IPS-11a (cell line): ENCODE data around the gene DAND5.
"Not testable (repeated sequence)": the region's sequence is repeated elsewhere in the genome, so short reads cannot be mapped to it uniquely, and the experiment has no call there.

Experiments
- H3K4me3 ChIP-seq: one replicate; pipeline ENCODE4 v1.5.1; 2013; ENCODE audit warnings: low read depth, low read length, control low read depth

DAND5 gene

DNA sequence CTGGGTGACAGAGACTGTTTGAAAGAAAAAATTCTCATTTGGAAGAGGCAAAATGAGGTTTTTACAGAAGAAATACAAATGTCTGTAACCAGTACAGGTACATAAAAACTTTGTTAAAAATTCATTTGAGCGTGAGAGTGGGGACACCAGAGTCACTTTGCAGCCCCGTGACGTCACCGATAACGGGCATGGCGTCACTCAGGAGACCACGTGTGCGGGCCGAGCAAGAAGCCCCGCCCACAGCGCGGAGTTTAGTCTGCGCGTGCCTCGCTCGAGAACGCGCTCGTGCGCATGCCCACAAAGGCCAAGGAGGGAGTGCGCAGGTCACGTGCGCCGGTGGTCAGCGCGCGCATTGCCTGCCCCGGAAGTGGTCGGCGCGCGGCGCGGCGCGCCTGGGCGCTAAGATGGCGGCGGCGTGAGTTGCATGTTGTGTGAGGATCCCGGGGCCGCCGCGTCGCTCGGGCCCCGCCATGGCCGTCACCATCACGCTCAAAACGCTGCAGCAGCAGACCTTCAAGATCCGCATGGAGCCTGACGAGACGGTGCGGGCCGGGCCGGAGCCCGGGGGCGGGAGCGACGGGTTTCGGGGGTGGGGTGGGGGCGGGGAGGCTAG is 23.8 kb upstream of the DAND5 start, which contains the start of gene RAD23A:
Gene RAD23A (plus strand): TSS at position 384 of the 613 bp plus-strand sequence. CDS start 87 bp downstream, at position 471.
- H3K4me3 ChIP-seq, result peak within 1 kb of the TSS; percentile 80

DNA sequence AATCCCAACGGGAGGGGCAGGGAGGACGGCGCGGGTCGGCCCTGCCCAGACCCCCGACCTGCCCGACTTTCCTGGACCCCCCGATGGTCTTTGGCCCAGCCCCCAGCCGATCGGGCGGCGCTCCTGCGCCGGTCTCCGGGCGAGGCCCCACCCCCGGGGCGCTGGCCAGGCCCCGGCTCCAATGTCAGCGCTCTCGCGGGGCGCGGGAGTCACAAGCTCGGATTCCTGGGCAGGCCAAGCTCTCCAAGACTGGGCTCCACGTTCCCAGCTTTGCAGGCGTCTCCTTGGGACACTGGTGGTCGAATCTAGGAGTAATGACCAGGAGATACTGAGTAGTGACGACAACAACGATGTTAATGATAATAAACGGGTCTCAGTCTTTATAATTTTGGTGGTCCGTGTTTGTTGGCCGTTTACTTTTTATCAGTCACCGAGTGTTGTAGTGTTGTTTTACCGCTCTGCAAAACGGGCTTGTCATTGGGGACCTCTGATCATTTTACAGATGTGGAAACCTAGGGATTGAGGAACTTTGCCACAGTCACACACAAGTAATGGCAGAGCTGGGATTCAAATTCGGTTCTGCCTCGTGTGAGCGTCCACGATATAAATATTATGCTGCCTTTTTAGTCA is 23.2 kb upstream of the DAND5 start:
- peak overlapping the region; percentile 80 for H3K4me3 ChIP-seq

DNA sequence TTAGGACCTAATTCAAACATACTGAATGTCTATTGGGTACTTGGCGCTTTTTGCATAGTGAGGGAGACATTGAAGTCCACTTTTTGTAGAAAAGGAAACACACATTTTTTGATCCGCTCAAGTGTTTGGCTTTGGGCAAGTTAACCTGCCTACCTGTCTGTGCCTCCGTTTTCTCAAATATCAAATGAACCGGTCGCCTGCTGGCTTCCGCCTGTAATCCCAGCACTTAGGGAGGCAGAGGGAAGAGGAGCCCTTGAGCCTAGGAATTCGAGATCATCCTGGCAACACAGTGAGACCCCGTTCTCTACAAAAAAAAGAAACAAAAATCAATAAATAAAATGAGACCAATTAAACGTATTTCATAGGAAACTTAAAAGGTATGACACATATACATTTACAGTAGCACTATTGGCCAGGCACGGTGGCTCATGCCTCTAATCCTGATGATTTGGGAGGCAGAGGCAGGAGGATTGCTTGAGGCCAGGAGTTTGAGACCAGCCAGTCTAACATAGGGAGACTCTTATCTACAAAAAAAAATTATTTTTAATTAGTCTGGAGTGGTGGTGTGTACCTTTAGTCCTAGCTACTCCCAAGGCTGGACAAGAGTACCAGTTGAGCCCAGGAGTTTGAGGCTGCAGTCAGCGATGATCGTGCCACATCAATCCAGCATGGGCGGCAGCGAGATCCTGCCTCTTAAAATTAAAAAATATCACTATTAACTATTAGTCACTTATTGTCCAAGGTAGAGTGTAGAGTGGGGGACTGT is 22.5 kb upstream of the DAND5 start:
- peak overlapping the region; percentile 80 for H3K4me3 ChIP-seq

DNA sequence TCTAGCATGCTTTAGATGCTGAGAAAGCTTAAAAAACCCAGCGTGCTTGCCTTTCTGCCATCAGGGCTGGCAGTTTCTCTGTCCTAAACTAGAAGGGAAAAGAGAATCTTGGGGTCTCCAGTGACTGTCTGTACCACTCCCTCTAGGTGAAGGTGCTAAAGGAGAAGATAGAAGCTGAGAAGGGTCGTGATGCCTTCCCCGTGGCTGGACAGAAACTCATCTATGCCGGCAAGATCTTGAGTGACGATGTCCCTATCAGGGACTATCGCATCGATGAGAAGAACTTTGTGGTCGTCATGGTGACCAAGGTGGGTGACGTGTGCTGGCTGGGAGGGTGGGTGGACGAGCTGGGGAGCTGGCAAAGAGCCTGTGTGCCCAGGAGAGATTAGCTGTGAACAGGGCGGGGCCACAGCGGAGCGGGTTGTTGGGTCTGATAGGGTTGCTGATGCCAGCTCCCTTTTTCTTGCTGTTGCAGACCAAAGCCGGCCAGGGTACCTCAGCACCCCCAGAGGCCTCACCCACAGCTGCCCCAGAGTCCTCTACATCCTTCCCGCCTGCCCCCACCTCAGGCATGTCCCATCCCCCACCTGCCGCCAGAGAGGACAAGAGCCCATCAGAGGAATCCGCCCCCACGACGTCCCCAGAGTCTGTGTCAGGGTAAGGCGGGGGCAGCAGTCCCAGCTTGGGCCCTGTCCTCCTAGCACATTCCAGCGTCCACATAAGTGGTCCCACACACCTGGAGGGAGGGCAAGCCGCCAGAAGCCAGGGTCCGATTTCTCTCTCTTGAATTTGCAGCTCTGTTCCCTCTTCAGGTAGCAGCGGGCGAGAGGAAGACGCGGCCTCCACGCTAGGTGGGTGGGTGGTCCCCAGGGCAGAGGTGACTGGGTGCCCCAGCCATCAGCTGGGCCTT is 21.4 kb upstream of the DAND5 start:
- no peak overlapping the region for H3K4me3 ChIP-seq

DNA sequence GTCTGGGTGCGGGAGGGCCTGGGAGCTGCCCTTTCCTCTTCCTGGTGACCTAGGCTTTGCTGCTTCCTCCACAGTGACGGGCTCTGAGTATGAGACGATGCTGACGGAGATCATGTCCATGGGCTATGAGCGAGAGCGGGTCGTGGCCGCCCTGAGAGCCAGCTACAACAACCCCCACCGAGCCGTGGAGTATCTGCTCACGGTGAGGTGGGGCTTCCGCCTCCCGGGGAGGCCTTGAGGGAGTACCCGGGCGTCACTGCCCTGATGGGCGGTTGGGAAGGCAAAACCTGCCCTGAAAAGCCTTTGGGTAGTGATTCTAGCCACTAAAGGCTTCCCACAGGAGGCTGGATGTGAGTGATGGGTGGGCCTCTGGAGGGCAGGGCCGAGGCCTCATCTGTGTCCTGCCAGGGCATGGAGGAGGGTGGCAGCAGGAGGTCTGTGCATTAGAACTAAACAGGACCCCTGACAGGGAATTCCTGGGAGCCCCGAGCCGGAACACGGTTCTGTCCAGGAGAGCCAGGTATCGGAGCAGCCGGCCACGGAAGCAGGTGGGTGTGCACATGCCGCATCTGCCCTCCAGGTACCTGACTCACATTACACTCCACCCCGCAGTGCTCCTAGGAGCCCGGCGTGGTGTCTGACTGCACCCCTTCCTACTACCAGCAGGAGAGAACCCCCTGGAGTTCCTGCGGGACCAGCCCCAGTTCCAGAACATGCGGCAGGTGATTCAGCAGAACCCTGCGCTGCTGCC is 20.6 kb upstream of the DAND5 start:
- no peak overlapping the region for H3K4me3 ChIP-seq

DNA sequence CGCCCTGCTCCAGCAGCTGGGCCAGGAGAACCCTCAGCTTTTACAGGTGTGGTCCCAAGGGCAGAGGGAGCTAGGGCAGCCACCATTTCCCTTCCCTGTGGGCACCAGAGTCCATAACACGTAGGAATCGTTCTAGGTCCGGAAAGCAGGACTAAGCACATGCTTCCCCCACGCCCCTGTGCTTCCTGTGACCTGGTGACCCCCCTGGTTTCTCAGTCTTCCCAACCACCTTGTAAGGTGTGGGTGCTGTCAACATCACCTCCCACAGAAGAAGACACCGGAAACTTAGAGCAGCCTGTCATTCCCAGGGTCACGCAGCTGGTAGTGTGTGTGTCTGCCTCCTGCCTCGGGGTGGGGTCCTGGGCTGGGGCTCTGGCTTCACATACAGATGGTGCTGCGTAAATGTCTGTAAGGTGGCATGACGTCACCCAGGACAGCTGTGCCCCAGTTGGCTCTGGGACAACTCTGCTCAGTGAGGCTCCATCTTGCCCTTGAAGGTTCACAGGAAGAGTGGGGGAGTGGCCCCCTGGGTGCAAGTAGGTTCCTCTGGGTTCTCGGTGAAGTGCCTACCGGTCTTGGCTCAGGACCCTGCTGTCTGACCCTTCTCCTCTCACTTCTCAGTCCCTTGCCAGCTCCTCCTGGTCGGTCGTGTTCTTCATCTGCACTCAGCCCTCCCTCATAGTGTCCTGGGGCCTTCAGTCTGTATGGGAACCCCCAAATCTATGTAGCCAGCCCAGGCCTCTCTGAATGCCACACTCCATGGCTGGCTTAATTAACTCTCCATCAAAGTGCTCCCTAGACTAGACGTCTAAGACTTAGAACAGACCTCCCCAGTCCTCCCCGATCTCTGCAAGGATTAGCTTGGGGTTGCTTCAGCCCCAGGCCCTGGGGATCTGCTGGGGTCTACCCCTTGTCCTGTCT is 19.8 kb upstream of the DAND5 start:
- no peak overlapping the region for H3K4me3 ChIP-seq

DNA sequence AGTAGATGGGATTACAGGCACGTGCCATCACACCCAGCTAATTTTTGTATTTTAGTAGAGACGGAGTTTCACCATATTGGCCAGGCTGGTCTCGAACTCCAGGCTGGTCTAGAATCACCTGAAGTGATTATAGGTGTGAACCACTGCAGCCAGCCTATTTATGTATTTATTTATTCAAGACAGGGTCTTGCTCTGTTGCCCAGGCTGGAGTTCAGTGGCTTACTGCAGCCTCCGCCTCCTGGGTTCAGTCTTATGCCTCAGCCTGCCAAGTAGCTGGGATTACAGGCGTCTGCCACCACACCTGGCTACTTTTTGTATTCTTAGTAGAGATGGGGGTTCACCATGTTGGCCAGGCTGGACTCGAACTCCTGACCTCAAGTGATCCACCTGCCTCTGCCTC is 17.3 kb upstream of the DAND5 start:
- H3K4me3 ChIP-seq, result not testable (repeated sequence)

DNA sequence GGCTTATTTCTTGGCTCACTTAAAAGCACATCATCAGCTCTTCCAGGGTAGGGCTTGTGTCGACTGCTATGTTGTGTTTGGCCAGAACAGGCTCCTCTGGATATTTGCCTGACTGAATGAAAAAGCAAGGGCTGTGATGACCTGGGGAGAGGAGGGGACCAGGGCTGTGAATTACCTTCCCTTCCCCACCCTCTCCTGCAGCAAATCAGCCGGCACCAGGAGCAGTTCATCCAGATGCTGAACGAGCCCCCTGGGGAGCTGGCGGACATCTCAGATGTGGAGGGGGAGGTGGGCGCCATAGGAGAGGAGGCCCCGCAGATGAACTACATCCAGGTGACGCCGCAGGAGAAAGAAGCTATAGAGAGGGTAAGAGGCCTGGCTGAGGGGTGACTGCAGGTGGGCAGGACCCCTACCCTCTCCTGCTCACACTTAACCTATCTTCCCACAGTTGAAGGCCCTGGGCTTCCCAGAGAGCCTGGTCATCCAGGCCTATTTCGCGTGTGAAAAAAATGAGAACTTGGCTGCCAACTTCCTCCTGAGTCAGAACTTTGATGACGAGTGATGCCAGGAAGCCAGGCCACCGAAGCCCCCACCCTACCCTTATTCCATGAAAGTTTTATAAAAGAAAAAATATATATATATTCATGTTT is 16.8 kb upstream of the DAND5 start:
- H3K4me3 ChIP-seq, result no peak overlapping the region

DNA sequence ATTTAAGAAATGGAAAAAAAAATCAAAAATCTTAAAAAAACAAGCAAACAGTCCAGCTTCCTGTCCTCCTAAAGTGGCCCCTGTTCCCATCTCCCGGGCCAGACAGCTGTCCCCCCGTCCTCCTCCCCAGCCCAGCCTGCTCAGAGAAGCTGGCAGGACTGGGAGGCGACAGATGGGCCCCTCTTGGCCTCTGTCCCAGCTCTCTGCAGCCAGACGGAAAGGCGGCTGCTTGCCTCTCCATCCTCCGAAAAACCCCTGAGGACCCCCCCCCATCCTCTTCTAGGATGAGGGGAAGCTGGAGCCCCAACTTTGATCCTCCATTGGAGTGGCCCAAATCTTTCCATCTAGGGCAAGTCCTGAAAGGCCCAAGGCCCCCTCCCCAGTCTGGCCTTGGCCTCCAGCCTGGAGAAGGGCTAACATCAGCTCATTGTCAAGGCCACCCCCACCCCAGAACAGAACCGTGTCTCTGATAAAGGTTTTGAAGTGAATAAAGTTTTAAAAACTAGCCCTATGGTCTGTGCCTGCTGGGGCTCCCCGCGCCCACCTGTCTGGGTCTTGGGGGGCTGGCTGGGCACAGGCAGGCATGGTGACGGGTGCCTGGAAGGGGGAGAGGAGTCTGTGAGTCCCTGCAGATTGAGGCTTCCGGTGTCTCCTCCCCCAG is 16.1 kb upstream of the DAND5 start:
- no peak overlapping the region for H3K4me3 ChIP-seq

DNA sequence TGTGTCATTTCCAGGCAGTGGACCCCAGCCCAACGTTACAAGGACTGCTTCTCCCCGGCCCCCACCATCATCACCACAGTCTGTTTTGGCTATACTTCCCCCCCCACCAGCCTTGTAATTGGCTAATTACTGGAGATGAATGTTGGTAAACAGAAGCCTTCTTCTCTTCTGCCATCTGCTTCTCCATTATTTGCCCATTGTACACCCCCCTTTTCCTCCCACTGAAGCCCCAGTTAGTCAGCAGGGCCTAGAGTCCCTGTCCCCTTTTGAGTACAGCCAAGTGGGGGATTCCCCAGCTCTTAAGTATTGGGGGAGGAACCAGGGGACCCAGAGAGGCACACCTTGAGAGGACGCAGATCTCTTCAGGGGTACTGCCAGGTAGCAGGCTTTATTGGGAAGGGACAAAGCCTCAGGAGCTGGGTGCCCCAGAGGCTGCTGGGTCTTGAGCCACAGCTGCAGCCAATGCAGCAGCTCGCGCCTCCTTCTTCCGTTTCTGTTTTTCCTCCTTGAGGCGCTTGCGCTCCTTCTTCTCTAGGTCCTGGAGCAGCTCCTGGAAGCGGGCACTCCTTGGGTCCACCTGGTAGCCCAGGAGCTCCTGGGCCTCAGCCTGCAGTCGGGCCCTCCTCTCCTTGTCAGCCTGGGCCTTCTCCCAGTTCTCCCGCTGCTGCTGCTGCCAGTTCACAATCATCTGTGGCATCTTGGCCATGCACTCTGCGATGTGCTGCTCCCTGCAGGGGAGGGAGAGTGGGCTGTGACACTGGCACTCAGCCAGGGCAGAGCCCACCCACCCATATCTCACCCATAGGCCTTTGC is 15.4 kb upstream of the DAND5 start:
- H3K4me3 ChIP-seq, result no peak overlapping the region

DNA sequence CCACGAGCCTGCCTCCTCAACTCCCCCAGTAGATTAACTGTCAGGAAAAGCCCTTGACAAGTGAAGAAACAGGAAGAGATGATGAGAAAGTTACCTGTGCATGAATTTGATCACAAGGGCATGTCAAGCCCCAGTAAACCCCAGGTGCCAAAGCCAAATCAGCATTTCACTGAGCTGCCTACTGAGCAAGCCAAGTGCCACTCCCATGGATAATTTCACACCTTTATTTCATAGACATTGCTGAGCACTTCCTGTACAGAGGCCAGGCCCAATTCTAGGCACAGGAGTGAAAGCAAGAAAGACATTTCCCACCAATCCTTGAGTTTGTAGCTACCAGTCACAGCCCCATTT is 14.8 kb upstream of the DAND5 start:
- H3K4me3 ChIP-seq, result no peak overlapping the region

DNA sequence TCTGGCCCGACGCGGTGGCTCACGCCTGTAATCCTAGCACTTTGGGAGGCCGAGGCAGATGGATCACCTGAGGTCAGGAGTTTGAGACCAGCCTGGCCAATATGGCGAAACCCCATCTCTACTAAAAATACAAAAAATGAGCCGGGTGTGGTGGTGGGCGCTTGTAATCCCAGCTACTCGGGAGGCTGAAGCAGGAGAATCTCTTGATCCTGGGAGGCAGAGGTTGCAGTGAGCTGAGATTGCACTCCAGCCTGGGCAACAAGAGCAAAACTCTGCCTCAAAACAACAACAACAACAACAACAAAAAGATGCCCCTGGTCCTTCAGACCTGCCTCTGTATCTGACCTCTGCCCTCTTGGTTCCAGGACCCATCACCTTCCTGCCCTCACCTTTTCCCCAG is 13.8 kb upstream of the DAND5 start:
- H3K4me3 ChIP-seq, result not testable (repeated sequence)

DNA sequence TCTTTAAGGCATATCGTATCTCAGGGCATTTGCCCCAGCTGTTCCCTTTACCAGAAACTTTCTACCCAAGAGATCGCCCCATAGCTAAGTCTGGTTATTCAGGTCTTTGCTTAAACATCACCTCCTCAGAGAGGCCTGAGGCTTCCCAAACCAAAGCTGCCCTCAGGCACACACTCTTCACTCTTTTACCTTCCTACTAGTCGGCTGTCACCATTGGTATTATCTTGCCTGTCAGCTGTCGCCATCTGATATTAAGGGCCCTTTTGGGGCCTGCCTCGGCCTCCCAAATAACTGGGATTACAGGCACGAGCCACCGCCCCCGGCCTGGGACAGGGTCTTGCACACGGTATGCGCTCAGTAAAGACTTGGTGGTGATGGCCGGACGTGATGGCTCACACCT is 13.4 kb upstream of the DAND5 start:
- peak overlapping the region; percentile 99 for H3K4me3 ChIP-seq

DNA sequence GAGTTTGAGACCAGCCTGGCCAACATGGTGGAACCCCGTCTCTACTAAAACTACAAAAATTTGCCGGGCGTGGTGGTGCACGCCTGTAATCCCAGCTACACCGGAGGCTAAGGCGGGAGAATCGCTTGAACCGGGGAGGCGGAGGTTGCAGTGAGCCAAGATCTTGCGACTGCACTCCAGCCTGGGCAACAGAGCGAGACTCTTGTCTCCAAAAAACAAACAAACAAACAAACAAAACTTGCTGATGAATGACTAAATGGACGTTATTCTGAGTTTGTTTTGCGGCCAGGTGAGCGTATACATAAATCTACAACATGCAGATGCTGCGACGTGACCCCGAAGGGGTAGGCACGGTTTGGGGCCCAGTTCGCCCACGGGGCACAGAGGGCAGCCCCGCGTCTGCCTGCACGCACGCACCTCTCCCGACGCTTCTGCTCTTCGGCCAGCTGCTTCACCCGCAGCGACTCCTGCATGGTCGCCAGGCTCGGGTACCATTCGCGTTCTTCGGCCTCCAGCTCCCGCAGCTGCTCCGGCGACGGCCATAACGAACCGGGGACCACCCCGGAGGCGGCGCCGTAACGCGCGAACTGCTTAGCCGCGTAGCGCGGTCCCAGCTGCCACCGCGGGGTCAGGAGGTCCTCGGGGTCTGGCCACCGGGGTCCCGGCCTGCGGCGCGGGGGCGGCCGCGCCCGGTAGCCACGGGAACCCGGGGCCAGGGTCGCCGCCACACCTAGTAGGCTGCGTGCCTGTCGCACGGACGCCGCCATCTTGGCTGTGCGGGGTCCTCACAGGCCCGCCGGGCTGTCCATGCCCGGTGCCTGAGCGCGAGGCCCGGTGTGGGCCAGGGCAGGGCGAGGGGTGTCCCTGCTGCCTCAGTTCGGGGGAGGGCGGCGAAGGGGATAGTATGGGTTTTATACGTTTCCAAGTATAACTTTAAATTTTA is 12.7 kb upstream of the DAND5 start, which contains the start of gene GADD45GIP1:
Gene GADD45GIP1 (minus strand): TSS at position 778 of the 943 bp plus-strand sequence. CDS start 11 bp downstream, at position 767.
- peak within 1 kb of the TSS; percentile 99 for H3K4me3 ChIP-seq

DNA sequence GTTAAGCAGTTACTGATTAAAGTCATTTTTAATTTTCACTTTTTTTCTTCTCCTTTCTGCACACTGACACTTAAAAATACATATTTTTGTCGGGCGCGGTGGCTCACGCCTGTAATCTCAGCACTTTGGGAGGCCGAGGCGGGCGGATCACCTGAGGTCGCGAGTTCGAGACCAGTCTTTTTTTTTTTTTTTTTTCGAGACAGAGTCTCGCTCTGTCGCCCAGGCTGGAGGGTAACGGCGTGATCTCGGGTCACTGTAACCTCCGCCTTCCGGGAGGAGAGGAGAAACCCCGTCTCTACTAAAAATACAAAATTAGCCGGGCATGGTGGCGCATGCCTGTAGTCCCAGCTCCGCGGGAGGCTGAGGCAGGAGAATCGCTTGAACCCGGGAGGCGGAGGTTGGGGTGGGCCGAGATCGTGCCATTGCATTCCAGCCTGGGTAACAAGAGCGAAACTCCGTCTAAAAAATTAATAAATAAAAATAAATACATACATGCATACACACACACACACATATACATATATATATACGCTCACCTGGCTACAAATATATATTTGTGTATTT is 11.9 kb upstream of the DAND5 start:
- peak overlapping the region; percentile 99 for H3K4me3 ChIP-seq

DNA sequence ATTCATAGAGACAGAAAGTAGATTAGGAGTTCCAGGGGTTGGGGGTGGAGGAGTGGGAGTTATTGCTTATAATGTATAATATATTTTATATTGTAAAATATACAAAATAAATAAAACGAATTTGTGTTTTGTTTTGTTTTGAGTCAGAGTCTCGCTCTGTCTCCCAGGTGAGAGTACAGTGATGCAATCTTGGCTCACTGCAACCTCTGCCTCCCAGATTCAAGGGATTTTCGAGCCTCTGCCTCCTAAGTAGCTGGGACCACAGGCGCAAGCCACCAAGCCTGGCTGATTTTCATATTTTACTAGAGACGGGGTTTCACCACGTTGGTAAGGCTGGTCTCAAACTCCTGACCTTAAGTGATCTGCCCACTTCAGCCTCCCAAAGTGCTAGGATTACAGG is 9.9 kb upstream of the DAND5 start:
- no peak overlapping the region for H3K4me3 ChIP-seq
